ENCODE measurements around the gene TNNC2.
A peak's percentile ranks its signal among the peaks of the same experiment; 100 is the strongest.
"Not testable (repeated sequence)": the region's sequence is repeated elsewhere in the genome, so short reads cannot be mapped to it uniquely, and the experiment has no call there.

The TNNC2 gene

DNA sequence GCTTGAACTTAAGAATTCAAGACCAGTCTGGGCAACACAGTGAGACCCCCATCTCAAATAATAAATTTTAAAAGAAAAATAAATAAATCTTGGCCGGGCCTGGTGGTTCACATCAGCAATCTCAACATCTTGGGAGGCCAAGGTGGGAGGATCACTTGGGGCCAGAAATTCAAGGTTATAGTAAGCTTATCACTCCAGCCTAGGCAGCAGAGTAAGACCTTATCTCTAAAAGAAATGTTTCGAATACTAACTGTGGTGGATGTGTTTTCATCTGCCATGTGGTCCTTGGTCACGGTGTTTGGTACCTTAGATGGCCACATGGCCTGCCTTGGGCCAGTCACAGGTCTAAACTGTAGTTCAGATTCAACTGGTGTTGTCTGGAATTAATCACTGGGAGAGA lies 8.9 kb downstream of the TNNC2 start:
- DNase-seq, result no peak

DNA sequence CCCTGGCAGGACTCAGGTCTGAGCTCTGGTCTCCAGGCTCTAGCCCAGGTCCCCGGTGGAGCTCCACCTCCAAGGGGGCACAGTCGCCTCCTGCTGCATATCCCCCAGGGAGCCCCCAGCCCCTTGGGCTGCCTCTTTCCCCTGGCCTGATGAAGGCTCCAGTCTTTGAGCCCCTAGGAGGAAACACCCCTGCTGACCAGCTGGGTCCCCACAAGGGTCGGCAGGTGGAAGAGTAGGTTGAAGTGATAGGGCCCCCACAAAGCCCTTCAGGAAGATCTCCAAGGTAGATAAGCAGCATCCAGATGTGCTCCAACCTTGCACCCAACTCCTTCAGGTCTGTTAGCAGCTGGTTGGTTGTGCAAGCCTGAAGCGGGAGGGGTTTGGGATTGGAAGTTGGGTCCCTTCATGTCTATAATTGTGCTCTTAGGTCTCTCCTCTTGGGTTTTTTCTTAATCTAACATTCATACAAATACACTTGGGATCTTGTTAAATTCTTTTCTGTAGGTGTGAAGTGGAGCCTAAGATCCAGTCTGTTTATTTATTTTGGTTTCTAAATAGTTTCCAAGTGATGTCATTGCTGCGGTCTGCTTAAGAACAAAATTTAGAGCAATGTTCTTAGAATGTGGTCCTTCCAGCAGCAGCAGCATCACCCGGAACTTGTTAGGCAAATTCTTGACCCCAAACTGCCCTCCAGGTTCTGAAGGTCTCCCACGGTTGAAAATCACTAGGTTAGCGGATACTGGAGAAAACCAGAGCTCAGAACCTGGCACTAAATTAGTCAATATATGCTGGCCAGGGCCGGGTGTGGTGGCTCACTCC lies 9.5 kb downstream of the TNNC2 start:
- DNase-seq, result no peak

DNA sequence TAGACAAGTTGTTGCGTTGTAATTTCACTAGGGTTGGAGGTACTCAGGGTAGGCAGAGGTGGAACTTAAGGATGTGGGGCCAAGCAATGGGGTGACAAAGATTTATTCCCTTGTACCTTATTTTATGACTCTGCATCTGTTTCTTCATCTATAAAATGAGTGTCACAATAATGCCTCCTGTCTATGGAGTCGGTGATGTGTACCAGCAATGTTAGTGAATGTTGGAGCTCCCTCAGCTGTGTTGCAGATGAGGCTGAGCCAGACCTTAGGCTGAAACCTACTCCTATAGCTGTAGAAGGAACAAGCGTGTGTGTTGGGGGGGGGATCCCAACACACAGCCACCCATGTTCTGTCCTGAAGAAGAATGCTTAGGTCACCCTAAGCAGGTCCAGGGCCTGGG lies 10.2 kb downstream of the TNNC2 start:
- DNase-seq, result no peak

DNA sequence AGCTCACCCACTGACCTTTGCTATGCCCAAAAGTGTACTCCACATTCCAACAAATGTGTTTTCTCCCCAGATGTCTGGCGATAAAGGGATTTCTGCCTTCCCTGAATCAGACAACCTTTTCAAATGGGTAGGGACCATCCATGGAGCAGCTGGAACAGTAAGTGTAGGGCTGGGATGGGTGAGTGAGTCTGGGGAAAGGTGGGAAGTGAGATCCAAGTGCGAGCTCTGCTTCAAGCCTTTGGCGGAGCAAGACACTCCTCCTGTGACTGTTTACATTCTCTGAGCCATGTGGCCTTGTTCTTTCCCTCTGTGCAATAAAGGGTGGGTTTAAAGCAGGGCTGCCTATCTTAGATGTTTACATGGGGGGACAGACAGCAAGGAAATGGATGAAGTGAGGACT lies 12.8 kb downstream of the TNNC2 start:
- DNase-seq, result no peak

DNA sequence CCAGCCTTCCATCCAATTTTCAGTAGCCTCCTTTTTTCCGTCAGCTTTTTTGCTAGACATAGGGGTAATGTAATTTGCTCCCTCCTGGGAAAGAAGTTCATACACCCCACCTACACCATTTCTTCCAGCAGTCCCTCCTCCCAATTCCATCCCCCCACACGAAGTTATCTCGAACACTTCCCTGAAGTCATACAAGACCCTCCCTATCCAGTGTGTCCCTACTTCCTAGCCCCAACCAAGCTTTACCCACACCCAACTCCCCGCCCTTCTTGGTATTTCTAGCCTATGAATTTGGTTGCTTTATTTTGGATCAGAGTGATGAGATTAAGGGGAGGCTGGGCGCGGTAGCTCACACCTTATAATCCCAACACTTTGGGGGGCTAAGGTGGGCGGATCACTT lies 13.6 kb downstream of the TNNC2 start:
- no peak for DNase-seq

DNA sequence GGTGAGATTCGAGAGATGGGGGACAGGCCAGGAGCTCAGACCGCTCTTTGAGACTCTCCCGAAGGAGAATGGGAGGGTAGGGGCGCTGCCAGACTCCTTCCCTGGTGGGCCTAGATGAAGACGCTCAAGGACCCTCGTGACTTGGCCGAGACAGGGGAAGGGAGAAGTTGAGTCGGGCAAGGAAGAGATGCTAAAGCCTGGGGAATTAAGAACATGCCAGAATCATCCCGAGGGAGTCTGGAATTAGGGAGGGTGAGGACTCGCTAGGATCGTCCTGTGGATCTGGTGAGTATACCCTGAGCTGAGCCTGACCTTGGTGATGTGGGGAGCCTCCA lies 14.1 kb downstream of the TNNC2 start:
- DNase-seq, result no peak

DNA sequence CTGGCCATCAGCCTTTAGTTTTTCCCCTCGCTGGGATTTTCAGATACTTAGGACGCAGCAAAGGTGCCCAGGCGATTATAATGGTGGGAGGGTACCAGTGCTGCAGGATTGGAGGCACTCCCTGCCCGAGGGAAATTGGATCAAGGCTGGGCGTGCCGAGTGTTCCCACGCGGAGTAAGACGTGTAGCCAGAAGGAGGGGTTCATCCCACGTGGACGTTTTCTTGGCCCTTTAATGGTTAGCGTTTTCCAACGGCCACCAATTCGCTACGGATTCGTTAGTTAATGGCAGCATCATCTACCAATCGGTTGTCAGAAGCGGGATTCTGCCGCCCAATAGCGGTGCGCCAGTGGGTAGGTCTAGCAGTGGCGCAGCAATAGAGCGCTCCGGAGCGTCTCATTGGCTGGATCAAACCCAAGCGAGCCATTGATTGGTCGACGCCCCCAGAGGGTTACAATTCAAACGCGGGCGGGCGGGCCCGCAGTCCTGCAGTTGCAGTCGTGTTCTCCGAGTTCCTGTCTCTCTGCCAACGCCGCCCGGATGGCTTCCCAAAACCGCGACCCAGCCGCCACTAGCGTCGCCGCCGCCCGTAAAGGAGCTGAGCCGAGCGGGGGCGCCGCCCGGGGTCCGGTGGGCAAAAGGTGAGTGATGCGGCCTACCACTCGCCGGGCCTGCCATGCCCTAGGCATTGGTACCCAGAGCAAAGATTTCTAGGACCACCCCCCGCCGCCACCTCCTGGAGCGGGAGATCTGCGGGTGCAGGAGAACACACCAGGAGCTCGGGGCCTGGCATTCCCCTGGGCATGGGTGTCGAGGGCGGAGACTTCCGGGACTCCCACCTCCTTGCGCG lies 14.7 kb downstream of the TNNC2 start, which contains the start of gene UBE2C:
TSS of gene UBE2C (plus strand) at position 488 of the 849 bp plus-strand sequence. CDS start at position 540, 52 bp downstream.
- peak; percentile 98 to 100 for DNase-seq

DNA sequence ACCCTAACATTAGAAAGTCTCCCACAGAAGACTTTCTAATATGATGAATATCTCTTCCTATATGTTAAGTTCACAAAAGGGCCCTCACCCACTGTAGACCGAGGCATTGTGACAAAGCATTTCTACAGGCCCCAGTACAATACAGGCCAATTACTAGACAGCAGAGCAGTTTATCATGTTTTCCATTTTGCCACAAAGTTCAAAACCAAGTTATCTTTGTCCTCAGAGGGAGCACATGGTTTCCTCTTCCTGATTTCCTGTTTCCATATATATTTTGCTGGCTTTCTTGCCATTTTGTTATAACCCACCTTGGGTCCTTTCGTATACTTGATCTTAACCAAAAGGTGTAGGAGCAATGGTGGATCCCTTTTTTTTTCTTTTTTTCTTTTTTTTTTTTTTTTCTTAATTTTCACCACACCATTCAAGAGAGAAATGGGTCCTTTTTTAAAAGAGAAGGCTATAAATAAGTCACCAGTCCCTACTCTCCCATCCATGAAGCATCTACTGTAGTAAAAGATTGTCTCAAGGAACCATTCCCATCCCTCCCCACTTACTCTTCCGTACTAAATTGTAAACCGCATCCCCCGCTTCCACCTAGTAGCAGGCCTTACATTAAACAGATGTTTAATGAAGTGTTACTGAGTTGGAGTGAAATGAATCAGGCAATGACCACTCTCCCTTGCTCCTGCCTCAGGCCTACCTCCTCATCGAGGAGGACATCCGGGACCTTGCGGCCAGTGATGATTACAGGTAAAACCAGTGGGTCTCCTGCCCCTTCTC lies 16.7 kb downstream of the TNNC2 start:
- DNase-seq, result no peak

DNA sequence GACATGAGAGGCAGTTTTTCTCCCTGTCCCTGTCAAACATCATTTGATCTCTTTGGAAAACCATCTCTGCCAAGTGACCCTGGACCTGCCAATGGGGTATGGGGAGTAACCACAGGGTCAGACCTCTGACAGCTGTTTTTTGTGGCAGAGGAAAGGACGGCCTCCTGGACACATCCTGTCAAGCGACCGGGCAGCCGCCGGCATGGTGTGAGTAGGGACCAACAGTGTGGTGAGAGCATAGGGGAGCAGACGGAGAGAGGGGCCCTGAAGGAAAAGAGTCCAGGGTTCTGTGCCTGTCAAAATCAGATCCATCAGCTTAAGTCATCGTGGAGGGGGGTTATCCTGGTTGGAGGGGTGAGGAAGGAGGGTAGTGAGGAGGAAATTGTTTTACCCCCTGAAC lies 25.3 kb downstream of the TNNC2 start:
- no peak for DNase-seq

DNA sequence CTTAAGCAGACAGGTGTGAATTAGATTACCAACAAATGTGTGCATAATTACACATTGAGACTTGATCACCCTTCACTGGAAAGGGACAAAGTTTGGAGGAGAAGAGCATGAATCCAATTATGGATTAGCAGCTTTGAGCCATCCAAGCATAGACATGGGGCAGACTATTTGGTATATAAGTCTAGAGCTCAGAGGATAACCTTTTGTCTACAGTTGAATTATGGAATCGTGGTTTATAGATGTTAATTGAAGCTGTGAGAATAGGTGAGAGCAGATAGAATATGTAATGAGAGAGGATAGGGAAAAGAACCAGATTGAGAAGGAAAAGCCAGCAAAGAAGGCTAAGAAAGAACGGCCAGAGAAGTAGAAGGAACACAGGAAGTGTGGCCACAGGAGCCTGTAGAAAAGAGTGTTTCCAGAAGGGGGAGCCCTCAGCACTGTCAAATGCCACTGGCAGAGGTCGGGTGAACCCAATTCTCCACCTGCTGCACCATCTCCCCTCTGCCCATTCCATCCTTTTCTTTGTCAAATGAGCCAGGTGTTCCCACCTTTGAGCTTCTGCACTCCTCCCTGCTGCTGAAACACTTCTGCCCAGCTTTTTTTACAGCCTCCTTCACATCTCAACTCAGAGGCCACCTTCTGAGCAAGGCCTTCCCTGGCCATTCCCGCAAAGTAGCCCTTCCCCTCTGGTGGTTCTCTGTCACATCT lies 28.0 kb downstream of the TNNC2 start:
- peak; percentile 76 to 77 for DNase-seq

DNA sequence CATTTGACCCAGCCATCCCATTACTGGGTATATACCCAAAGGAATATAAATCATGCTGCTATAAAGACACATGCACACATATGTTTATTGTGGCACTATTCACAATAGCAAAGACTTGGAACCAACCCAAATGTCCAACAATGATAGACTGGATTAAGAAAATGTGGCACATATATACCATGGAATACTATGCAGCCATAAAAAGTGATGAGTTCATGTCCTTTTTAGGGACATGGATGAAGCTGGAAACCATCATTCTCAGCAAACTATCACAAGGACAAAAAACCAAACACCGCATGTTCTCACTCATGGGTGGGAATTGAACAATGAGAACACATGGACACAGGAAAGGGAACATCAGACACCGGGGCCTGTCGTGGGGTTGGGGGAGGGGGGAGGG lies 29.2 kb downstream of the TNNC2 start:
- not testable (repeated sequence) for DNase-seq

DNA sequence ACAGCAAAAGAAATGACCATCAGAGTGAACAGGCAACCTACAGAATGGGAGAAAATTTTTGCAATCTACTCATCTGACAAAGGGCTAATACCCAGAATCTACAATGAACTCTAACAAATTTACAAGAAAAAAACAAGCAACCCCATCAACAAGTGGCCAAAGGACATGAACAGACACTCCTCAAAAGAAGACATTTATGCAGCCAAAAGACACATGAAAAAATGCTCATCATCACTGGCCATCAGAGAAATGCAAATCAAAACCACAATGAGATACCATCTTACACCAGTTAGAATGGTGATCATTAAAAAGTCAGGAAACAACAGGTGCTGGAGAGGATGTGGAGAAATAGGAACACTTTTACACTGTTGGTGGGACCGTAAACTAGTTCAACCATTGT lies 29.6 kb downstream of the TNNC2 start:
- DNase-seq, result not testable (repeated sequence)

DNA sequence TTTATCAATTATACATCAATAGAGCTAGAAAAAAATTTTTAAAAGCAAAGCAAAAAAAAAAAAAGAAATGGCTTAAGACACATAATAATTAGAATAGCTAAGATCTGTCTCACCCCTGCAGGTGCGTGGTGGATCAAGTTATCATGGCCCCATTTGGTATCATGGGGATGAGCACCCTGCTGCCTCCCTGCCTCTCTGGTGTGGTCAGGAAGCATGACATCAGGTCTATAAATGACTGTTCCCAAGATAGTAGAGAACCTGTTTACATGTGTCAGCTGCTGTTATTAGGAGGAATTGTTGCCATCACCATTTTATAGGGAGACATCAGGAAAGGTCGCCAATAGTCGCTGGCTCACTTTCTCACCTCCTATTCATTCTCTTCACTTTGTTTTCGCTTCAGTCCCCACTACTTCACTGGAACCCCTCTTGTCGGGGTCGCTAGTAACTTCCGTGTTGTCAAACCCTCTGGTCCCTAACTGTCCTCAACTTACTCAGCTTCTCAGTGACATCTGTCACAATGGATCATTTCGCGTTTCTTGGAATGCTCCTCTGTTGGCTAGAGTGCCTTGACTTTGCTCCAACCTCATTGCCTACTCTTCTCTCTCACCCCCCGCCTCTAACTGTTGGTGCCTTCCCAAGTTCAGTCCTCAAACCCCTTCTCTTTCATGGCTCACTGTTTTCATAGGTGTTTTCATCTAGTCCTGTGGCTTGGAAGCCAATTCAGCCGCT lies 30.6 kb downstream of the TNNC2 start:
- DNase-seq, result no peak

DNA sequence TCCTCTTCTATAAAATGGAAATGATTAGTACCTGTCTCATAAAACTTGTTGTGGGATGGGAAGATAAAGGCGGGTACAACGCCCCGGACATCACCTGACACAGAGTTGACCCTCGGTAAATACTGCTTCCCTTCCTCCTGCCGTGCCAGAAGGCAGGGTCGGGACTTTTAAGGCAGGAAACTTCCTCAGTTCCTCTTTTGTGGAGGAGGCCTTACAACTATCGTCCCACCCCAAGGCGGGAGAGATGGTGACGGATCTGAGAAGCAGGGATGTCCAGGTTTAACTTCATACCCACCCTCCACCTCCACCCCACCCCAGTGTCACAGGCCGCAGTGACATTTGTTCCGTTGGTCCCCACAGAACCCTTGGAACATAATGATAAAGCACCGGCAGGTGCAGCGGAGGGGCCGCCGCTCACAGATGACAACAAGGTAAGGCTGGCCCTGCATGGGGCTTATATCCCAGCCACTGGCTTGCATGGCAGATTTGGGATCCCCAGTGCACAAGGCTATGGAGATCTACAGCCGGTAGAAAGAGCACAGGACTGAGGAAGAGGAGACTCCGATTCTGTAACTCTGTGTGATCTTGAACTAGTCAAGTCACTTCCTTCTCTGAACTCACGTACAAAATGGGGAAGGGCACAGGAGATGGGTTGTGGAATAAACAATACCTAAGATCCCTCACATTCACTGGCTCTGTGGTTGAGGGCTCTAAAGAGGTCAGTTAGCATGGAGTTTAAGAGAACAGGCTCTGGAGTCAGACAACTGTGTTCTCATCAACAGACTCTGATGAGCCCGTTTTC lies 34.6 kb downstream of the TNNC2 start:
- no peak for DNase-seq

DNA sequence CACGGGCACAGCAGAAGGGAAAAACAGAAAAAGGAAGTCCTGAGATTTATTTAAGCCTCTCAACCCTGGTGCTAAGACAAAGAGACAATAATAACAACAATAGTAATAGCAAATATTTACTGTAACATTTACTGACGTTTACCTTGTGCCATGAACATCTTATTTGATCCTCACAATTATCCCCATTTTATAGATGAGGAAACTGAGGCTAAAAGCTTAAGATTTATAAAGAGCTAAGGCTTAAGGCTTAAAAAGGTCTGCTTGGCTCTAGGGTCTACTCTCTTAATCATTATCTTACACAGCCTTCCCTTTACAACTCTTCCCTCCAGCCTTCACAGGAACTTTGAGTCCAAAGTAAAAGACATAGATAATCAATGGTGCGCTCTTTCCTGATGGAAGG lies 38.8 kb downstream of the TNNC2 start:
- no peak for DNase-seq

DNA sequence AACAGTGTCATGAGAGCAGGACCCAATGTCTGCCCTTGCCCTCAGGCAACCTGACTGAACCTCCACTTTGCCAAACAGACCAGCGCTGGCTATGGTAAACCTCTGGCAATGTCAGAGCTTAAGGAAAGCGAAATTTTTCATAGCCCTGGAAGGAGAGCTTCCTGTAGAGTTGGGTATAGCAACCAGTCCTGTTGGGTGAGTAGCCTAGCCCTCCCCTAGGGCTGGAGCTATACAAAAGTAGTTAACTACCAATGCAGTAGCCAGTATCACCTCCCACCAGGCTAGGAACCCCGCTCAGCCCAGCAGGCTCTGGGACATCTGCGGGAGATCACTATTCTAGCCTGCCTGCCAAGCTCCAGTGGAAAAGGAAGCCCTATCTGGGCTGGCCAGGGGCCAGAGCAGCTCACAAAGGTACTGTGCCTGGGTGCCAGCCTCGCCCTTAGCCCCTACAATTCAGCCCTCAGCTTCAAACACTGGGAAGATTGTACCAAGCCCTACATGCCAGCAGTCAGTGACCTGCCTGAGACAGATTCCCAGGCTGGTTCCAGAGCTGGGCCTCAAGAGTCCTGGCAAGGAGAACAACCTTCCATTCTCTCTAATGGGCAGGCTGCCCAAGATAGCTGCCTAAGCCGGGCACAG lies 43.3 kb downstream of the TNNC2 start:
- peak in 1 of 2 experiments; percentile 36 for DNase-seq

DNA sequence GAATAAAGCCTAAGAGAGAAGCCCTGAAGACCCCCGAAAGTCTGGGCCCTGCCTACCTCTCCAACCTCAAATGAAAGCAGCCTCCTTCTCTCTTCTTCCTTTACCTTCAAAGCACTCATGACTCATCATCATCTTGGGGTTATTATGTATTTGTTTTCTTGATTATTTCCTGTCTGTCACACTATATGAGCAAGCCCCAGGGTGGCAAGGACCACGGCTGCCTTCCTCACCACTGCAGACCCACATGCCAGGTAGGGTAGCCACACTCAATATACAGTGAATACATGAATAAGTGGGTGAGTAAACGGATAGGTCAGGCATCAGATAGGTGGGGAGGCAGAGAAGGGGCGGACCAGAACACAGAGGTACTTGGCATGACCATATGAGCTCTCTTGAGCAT lies 44.2 kb downstream of the TNNC2 start:
- no peak for DNase-seq

DNA sequence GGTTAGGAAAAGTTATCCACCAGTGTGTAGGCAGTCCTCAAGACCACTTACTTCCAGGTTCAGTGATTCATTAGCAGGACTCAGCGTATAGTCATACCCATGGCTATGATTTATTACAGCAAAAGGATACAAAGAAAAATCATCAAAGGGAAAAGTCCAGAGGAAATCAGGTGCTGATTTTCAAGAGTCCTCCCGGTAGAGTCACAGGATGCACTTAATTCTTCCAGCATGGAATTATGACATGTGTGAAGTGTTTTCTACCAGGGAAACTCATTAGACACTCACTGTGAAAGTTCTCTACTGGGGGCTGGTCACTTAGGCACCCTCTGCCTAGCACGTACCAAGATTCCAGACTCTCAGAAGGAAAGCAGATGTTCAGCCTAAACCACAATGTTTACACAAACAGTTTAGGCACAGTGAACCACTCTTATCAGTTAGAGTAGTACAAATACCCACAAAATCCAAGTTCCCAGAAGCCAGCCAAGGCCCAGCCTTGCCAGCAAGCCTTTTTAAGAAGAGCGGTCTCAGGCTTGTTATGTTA lies 45.7 kb downstream of the TNNC2 start:
- DNase-seq, result no peak

DNA sequence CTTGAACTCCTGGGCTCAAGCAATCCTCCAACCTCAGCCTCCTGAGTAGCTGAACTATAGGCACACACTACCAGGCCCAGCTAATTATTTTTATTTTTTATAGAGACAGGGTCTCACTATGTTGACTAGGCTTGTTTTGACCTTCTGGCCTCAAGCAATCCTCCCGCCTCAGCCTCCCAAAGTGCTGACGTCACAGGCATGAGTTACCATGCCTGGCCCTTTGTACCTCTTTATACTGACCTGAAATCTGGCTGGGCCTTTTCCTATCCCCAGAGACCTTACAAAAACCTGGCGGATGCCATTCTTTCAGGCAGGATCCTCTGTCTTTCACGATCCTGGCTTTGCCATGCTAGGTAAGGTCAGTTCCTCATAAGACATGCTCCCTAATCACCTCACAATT lies 47.0 kb downstream of the TNNC2 start:
- DNase-seq, result no peak

All from NCI-H2081 (cell line).